Raji (cell line): ENCODE results near the gene PEMT.

Experiments used
- POLR2A ChIP-seq: IDR thresholded peaks from 2 replicates; pipeline ENCODE4 v1.6.1; 2011; ENCODE audit warnings: low read depth, low read length, control low read depth; ENCODE audit not compliant: insufficient read depth

PEMT gene

GRCh38 chr17:17493249-17493985 lies 98.1 kb downstream of the PEMT start:
- TF ChIP-seq POLR2A = no peak

- TF ChIP-seq POLR2A = no peak
Measured at GRCh38 chr17:17492571-17492970, 98.9 kb downstream of the PEMT start.

GRCh38 chr17:17492085-17492484 lies 99.4 kb downstream of the PEMT start:
- TF ChIP-seq POLR2A = no peak

GRCh38 chr17:17491546-17491988 lies 99.9 kb downstream of the PEMT start:
- no peak for TF ChIP-seq POLR2A

- TF ChIP-seq POLR2A = no peak
Measured at GRCh38 chr17:17491031-17491471, 100.5 kb downstream of the PEMT start.

- no peak for TF ChIP-seq POLR2A
Measured at GRCh38 chr17:17487998-17488397, 103.5 kb downstream of the PEMT start.

GRCh38 chr17:17485420-17485819 lies 106.1 kb downstream of the PEMT start:
- no peak for TF ChIP-seq POLR2A

GRCh38 chr17:17484451-17484899 lies 107.0 kb downstream of the PEMT start:
- no peak for TF ChIP-seq POLR2A

- no peak for TF ChIP-seq POLR2A
Measured at GRCh38 chr17:17481860-17482259, 109.6 kb downstream of the PEMT start.

- no peak for TF ChIP-seq POLR2A
Measured at GRCh38 chr17:17480593-17481148, 110.8 kb downstream of the PEMT start.

- TF ChIP-seq POLR2A = no peak
Measured at GRCh38 chr17:17479209-17479608, 112.3 kb downstream of the PEMT start.

GRCh38 chr17:17476865-17477467 lies 114.5 kb downstream of the PEMT start, which contains the start of gene MED9:
Gene MED9, plus strand, starts transcription at chr17:17477000. Its CDS starts 42 bp downstream, at chr17:17477042.
- peak; percentile 91 for TF ChIP-seq POLR2A

- no peak for TF ChIP-seq POLR2A
Measured at GRCh38 chr17:17474341-17474740, 117.2 kb downstream of the PEMT start.

- no peak for TF ChIP-seq POLR2A
Measured at GRCh38 chr17:17472333-17472920, 119.1 kb downstream of the PEMT start.

GRCh38 chr17:17469996-17470395 lies 121.5 kb downstream of the PEMT start:
- TF ChIP-seq POLR2A = no peak

GRCh38 chr17:17469358-17469757 lies 122.2 kb downstream of the PEMT start:
- no peak for TF ChIP-seq POLR2A
